ENCODE data around the gene MTRR.

MTRR gene

GRCh38 chr5:7857361-7857760, 11.6 kb upstream of the MTRR start:
- DNase-seq (ENCODE audit: low read depth in 2 of 2) = no peak

- no peak for DNase-seq (ENCODE audit: low read depth in 2 of 2)
These were observed 10.9 kb upstream of the MTRR start for GRCh38 chr5:7857926-7858632.

- DNase-seq (ENCODE audit: low read depth in 2 of 2) = no peak
These were observed 2.8 kb upstream of the MTRR start for GRCh38 chr5:7866196-7866595.

- DNase-seq (ENCODE audit: low read depth in 2 of 2) = no peak
These were observed 1.7 kb upstream of the MTRR start for GRCh38 chr5:7867260-7867659.

GRCh38 chr5:7868427-7868772, 548 bp upstream of the MTRR start:
- DNase-seq (ENCODE audit: low read depth in 2 of 2) = no peak

- DNase-seq (ENCODE audit: low read depth in 2 of 2) = no peak
These were observed 657 bp downstream of the MTRR start for GRCh38 chr5:7869474-7870136.

- no peak for DNase-seq (ENCODE audit: low read depth in 2 of 2)
These were observed 2.7 kb downstream of the MTRR start for GRCh38 chr5:7871653-7872052.

GRCh38 chr5:7872517-7873130, 3.7 kb downstream of the MTRR start:
- DNase-seq (ENCODE audit: low read depth in 2 of 2) = no peak

- no peak for DNase-seq (ENCODE audit: low read depth in 2 of 2)
These were observed 4.3 kb downstream of the MTRR start for GRCh38 chr5:7873216-7873615.

GRCh38 chr5:7874639-7875038, 5.7 kb downstream of the MTRR start:
- DNase-seq (ENCODE audit: low read depth in 2 of 2) = no peak

GRCh38 chr5:7875151-7875550, 6.2 kb downstream of the MTRR start:
- DNase-seq (ENCODE audit: low read depth in 2 of 2) = no peak

GRCh38 chr5:7876867-7877266, 7.9 kb downstream of the MTRR start:
- peak in 1 of 2 experiments; percentile 15 for DNase-seq (ENCODE audit: low read depth in 2 of 2)

GRCh38 chr5:7877851-7878250, 8.9 kb downstream of the MTRR start:
- no peak for DNase-seq (ENCODE audit: low read depth in 2 of 2)

- DNase-seq (ENCODE audit: low read depth in 2 of 2) = no peak
These were observed 9.5 kb downstream of the MTRR start for GRCh38 chr5:7878381-7878873.

GRCh38 chr5:7881091-7881490, 12.1 kb downstream of the MTRR start:
- no peak for DNase-seq (ENCODE audit: low read depth in 2 of 2)

- no peak for DNase-seq (ENCODE audit: low read depth in 2 of 2)
These were observed 12.9 kb downstream of the MTRR start for GRCh38 chr5:7881816-7882215.

GRCh38 chr5:7882926-7883325, 14.0 kb downstream of the MTRR start:
- no peak for DNase-seq (ENCODE audit: low read depth in 2 of 2)

- no peak for DNase-seq (ENCODE audit: low read depth in 2 of 2)
These were observed 15.7 kb downstream of the MTRR start for GRCh38 chr5:7884491-7885267.

- DNase-seq (ENCODE audit: low read depth in 2 of 2) = peak; percentile 38 to 42
These were observed 18.0 kb downstream of the MTRR start for GRCh38 chr5:7886849-7887475.

- DNase-seq (ENCODE audit: low read depth in 2 of 2) = no peak
These were observed 20.0 kb downstream of the MTRR start for GRCh38 chr5:7888901-7889300.

GRCh38 chr5:7894439-7894838, 25.5 kb downstream of the MTRR start:
- no peak for DNase-seq (ENCODE audit: low read depth in 2 of 2)

GRCh38 chr5:7894860-7895259, 25.9 kb downstream of the MTRR start:
- DNase-seq (ENCODE audit: low read depth in 2 of 2) = no peak
